GM13977 (cell line): Measurements from ENCODE around the gene VAPA.
A peak's percentile ranks its signal among the peaks of the same experiment; 100 is the strongest.

Experiments
- DNase-seq: peaks from one replicate; pipeline ENCODE4 v3.0.0; 2012; ENCODE audit warnings: low spot score
- in situ Hi-C: fragments of 300-500 bp; cut with MboI; formaldehyde crosslinking; loops from one replicate; pipeline ENCODE4 v1.12.0; 2022; ENCODE audit warnings: low sequenced_read_pairs, low pct_unique_long_range_greater_than_20kb, mixed read lengths, inconsistent platforms; ENCODE audit not compliant: unreplicated experiment
- TF ChIP-seq, protein P1 (sequence below): IDR thresholded peaks from 2 replicates; pipeline ENCODE4 v1.5.1; 2012; ENCODE audit warnings: mild to moderate bottlenecking, control low read depth; ENCODE audit not compliant: insufficient read depth; ENCODE audit errors: extremely low read depth, missing control alignments

The VAPA gene

DNA sequence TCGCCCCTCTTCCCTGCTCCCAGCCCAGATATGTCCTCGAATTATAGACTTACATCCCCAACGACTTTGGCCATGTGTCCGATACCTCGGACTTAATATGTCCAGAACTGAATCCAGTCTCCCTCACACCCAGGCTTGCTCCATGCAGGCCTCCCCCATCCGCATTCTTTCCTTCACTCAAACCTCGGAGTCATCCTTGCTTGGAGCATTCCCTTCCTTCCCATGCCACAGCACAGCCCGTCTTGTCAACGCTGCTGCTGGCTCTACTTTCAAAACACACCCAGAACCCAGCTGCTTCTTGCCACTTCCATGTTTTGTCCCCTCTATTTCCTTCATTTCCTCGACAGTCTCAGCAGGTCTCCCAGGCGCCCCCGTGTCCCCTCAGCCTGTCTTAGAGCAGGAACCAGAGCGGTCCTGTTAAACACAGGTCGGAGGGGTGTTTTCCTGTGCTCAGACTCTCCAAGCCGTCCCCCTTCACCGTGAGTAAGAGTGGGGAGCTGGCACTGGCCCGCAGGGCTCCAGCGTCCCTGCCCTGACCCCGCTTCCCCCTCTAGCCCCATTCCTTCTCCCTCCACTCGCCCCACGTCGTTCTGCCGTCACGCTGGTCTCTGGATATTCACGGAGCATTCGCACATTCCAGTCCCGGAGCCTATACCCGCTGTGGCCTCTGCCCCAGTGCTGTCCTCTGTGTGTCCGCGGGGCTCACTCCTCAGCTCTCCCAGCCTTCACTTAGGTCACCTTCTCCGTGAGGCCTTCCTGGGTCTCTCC lies 54.4 kb downstream of the VAPA start:
- in situ Hi-C loops, result no loop called here
- DNase-seq, result no peak
- TF ChIP-seq, protein P1, sequence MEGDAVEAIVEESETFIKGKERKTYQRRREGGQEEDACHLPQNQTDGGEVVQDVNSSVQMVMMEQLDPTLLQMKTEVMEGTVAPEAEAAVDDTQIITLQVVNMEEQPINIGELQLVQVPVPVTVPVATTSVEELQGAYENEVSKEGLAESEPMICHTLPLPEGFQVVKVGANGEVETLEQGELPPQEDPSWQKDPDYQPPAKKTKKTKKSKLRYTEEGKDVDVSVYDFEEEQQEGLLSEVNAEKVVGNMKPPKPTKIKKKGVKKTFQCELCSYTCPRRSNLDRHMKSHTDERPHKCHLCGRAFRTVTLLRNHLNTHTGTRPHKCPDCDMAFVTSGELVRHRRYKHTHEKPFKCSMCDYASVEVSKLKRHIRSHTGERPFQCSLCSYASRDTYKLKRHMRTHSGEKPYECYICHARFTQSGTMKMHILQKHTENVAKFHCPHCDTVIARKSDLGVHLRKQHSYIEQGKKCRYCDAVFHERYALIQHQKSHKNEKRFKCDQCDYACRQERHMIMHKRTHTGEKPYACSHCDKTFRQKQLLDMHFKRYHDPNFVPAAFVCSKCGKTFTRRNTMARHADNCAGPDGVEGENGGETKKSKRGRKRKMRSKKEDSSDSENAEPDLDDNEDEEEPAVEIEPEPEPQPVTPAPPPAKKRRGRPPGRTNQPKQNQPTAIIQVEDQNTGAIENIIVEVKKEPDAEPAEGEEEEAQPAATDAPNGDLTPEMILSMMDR, result no peak

DNA sequence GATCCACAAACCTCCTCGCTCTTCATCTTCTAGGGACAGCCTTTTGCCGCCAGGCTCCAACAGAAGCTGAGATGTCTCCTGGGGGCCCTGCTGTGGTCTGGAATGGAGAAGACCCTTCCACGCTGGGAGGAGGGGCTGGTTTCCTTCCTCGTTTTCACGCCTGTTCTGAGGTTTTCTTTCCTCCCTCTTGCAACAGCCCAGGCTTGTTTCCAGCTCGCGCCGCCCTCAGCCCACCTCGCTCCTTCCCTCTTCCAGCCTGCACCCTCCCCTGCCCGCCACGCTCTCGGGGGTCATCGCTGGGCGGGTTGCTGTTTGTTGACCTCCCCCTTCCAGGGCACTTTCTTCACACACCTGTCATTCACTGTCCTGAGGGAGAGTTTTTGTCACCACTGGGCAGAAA lies 55.4 kb downstream of the VAPA start:
- in situ Hi-C loops, result no loop called here
- DNase-seq, result no peak
- TF ChIP-seq, protein P1, result no peak

DNA sequence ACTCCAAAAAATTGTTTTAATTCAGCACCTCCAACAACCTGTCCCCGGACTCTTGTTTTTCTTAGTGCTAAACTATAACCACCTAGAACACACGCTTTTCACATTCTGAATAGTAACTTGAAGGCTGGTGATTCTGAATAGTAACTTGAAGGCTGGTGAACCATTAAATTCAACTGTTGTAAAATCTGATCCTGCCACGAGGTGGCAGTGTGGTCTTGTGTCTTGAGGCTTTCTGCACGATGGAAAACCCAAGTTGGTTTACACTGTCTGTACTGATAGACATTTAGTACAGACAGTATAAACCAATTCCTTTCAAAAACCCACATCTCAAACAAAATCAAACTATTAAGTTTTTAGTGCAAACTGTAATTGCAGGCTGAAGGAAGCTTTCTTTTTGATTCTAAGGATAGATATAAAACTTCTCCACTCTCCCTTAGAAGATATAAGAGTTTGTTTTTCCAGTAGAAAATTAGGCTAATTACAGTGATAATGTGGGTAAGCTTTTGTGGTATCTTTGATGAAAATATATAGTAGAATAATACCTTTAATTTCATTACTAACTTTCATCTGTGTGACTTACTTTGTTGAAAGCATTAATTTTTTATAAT lies 57.6 kb downstream of the VAPA start:
- in situ Hi-C loops, result loop anchor here (5.0 kb wide), 1 partner anchor 546 kb away; no protein-coding TSS in a partner anchor
- DNase-seq, result peak; percentile 80
- TF ChIP-seq, protein P1, result peak; percentile 79

DNA sequence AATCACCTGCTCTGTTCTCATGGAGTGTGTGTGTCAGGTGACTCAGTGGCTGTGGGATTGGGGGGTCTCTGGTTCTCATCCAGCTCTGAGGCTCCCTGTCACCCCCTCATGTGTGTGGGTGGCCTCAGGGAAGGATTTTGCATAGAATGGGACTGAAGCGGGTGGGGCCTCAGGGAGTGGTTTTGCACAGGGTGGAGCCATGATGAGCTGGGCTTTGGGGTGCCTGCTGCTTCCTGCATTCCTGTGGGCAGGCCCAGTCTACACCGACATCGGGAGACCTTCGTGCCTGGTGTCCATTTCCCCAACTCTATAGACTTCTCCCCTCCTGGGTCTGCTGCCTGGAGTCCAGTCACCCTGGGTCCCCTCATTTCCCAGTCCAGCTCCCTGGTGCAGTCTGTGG lies 59.7 kb downstream of the VAPA start:
- TF ChIP-seq, protein P1, result no peak
- in situ Hi-C loops, result loop anchor here (5.0 kb wide), 1 partner anchor 544 kb away; no protein-coding TSS in a partner anchor
- DNase-seq, result no peak

DNA sequence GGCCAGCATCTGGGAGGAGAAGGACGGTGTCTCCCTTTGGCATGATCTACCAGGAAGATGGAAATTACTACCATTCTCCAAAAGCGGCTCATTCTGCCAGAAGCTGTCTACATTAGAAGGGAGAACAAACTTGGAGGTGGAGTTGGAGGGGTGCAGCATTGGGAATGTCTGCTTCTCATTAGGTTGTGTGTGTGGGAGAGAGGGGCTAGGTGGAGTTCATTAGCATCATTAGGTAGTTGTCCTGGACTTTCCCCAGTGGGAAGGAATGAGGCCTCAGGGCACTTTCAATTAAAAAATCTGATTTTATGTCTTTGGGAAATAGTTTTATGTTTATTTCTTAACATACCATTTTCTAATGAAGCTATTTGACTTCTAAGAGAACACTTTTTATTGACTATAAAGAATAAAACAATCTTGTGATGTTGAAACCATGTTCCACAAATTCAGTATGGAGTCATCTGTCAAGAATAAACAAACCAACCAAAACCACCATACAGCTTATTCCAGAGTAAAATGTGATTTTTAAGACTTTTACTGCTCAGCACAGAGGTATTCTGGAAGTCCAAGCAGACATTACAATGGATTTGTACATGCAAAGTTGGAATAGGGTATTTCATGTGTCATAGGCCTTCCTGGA lies 60.6 kb downstream of the VAPA start:
- in situ Hi-C loops, result loop anchor here (5.0 kb wide), 1 partner anchor 543 kb away; no protein-coding TSS in a partner anchor
- DNase-seq, result no peak
- TF ChIP-seq, protein P1, result no peak

DNA sequence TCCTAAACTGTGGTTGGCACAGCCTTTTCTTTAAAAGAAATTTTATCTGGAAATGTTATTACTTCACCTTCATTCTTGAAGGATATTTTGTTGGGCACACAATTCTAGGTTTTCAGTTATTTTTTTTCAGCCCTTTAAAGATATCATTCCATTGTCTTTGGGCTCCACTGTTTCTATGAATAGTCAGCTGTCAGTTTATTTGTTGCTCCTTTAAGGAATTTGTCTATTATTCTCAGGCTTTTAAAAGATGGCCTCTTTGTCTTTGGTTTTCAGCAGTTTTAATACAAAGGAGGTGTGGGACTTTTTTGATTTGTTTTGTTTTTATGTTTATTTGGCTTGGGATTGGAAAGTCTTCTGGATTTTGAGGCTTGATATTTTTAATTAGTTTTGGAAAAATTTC lies 61.8 kb downstream of the VAPA start:
- no peak for DNase-seq
- in situ Hi-C loops, result no loop called here
- TF ChIP-seq, protein P1, result no peak
